Endothelial cell of umbilical vein (primary cell): ENCODE measurements around the gene GSTO2. TPM values are rescaled to one million over a fixed set of nuclear protein-coding genes. Genes with fewer than 3 reads are reported as not detected.

Experiments
- BruUV-seq: library from RNA; stranded (reverse); fragments of 400-500 nt; replicated peaks from 2 replicates; lab custom pipeline; 2021; lab: Mats Ljungman, UMichigan
- CTCF ChIA-PET: fragments of 300-600, 350-600 bp; sonication (Branson Sonifier 250); formaldehyde crosslinking; loops from one replicate; lab custom pipeline; 2021; ENCODE audit warnings: antibody characterized with exemption, inconsistent platforms; lab: Charles Lee
- POLR2A ChIA-PET: fragments of 300-600, 350-600 bp; sonication (Branson Sonifier 250); formaldehyde crosslinking; loops from one replicate; lab custom pipeline; 2021; ENCODE audit warnings: antibody characterized with exemption, inconsistent platforms; lab: Charles Lee
- DNase-seq: peaks from one replicate; pipeline ENCODE4 v3.0.0-alpha.2; 2011; ENCODE audit warnings: low read depth, low spot score
- FAIRE-seq: peaks from 2 replicates; lab custom pipeline; 2011; peaks lifted over from hg19 to GRCh38; lab: Jason Lieb, UNC
- H2AFZ ChIP-seq: 2 replicates; pipeline ENCODE4 v1.6.0; 2012; ENCODE audit warnings: low read depth, low read length, control low read depth, inconsistent platforms
- H3K27ac ChIP-seq: 2 replicates; pipeline ENCODE4 v1.5.1; 2011; ENCODE audit warnings: low read depth, mild to moderate bottlenecking, control low read depth, low read length, moderate library complexity; ENCODE audit not compliant: insufficient read depth
- H3K27me3 ChIP-seq, 2 experiments: 2 replicates each; pipeline versions ENCODE4 v1.6.0 to v1.6.1; 2011; ENCODE audit warnings: low read length in 2 of 2, mixed read lengths in 1 of 2; ENCODE audit not compliant: control insufficient read depth in 2 of 2, insufficient read depth in 2 of 2
- H3K36me3 ChIP-seq, 2 experiments: 2 replicates in 1 of 2; 3 replicates in 1 of 2; pipeline ENCODE4 v1.5.1; 2011; ENCODE audit warnings: low read length in 2 of 2, mild to moderate bottlenecking in 1 of 2, moderate library complexity in 1 of 2; ENCODE audit not compliant: control insufficient read depth in 2 of 2, insufficient read depth in 2 of 2; ENCODE audit errors: extremely low read depth in 1 of 2
- H3K4me1 ChIP-seq: 3 replicates; pipeline ENCODE4 v1.5.1; 2011; ENCODE audit warnings: mild to moderate bottlenecking, low read length; ENCODE audit not compliant: control insufficient read depth, insufficient read depth; ENCODE audit errors: extremely low read depth
- H3K4me2 ChIP-seq: 2 replicates; pipeline ENCODE4 v1.6.1; 2011; ENCODE audit warnings: low read length, control low read depth, mixed read lengths; ENCODE audit not compliant: insufficient read depth
- H3K4me3 ChIP-seq, 3 experiments: fragments of 200-600 bp in 1 of 3; sonication (generic), shearing (Covaris generic) in 1 of 3; replicated peaks in 1 of 3; 2 replicates each; pipeline ENCODE4 v1.5.1; 2011 to 2016; ENCODE audit warnings: control low read depth in 3 of 3, low read length in 3 of 3, mild to moderate bottlenecking in 2 of 3, inconsistent platforms in 1 of 3, low read depth in 1 of 3, moderate library complexity in 1 of 3; ENCODE audit not compliant: insufficient read depth in 1 of 3
- H3K79me2 ChIP-seq: 2 replicates; pipeline ENCODE4 v1.6.0; 2012; ENCODE audit warnings: low read length, inconsistent platforms; ENCODE audit not compliant: control insufficient read depth, insufficient read depth
- H3K9ac ChIP-seq: replicated peaks from 2 replicates; pipeline ENCODE3; 2011; ENCODE audit warnings: low read length, control low read depth; ENCODE audit not compliant: insufficient read depth; ENCODE audit errors: extremely low read depth
- H3K9me1 ChIP-seq: replicated peaks from 3 replicates; pipeline ENCODE4 v1.6.0; 2011; ENCODE audit warnings: mild to moderate bottlenecking, low read length; ENCODE audit not compliant: control insufficient read depth, insufficient read depth; ENCODE audit errors: extremely low read depth
- H3K9me3 ChIP-seq: replicated peaks from 2 replicates; pipeline ENCODE4 v1.5.1; 2012; ENCODE audit warnings: low read length, inconsistent platforms; ENCODE audit not compliant: control insufficient read depth, insufficient read depth
- H4K20me1 ChIP-seq: replicated peaks from 2 replicates; pipeline ENCODE3; 2011; ENCODE audit warnings: mild to moderate bottlenecking, low read length; ENCODE audit not compliant: control insufficient read depth, insufficient read depth; ENCODE audit errors: extremely low read depth
- EZH2 ChIP-seq: IDR thresholded peaks from 2 replicates; pipeline ENCODE4 v1.6.1; 2012; ENCODE audit warnings: borderline replicate concordance, low read depth, mild to moderate bottlenecking, moderate library complexity, low read length, inconsistent platforms; ENCODE audit not compliant: severe bottlenecking
- FOS ChIP-seq: IDR thresholded peaks from 2 replicates; pipeline ENCODE4 v1.6.1; 2011; ENCODE audit warnings: mild to moderate bottlenecking, low read length, moderate library complexity, borderline replicate concordance; ENCODE audit not compliant: insufficient read depth
- GATA2 ChIP-seq: IDR thresholded peaks from 2 replicates; pipeline ENCODE4 v1.7.0; 2011; ENCODE audit warnings: low read depth, mild to moderate bottlenecking, moderate library complexity, mixed read lengths, low read length; ENCODE audit not compliant: insufficient read length, insufficient read depth
- JUN ChIP-seq: IDR thresholded peaks from 2 replicates; pipeline ENCODE4 v1.6.1; 2011; ENCODE audit warnings: borderline replicate concordance, low read depth; ENCODE audit not compliant: insufficient read length, insufficient read depth
- MYC ChIP-seq: IDR thresholded peaks from one replicate; pipeline ENCODE4 v1.6.1; 2011; ENCODE audit warnings: mild to moderate bottlenecking, low read depth, low read length
- POLR2A ChIP-seq: IDR thresholded peaks from 2 replicates; pipeline ENCODE4 v1.6.1; 2012; ENCODE audit warnings: low read depth, mild to moderate bottlenecking, control low read depth, low read length
- POLR2AphosphoS5 ChIP-seq: IDR thresholded peaks from 2 replicates; pipeline ENCODE4 v1.6.1; 2012; ENCODE audit warnings: low read depth, mild to moderate bottlenecking, control low read depth, low read length, moderate library complexity; ENCODE audit not compliant: insufficient read depth
- dilution Hi-C: fragments of 300-500 bp; cut with MboI; formaldehyde crosslinking; loops from one replicate; pipeline ENCODE4 v1.15.0; 2019; ENCODE audit warnings: low sequenced_read_pairs; ENCODE audit not compliant: extremely low pct_ligation_motif_present
- intact Hi-C: fragments of 100-400 bp; cut with micrococcal nuclease; formaldehyde crosslinking; loops from one replicate; pipeline ENCODE4 v1.10.0; 2022
- polyA plus RNA-seq, 4 experiments: library from polyadenylated mRNA; depleted of rRNA in 3 of 4; stranded (reverse) in 3 of 4; unstranded in 1 of 4; fragments of >200 nt; gene quantifications; 2 replicates each; pipeline versions ENCODE4 v1.2.1 to v1.2.3, GENCODE V29; 2011 to 2012; ENCODE audit warnings: missing spikeins in 1 of 4
- total RNA-seq: library from RNA; stranded (reverse); gene quantifications from 2 replicates; pipeline ENCODE4 v1.2.3, GENCODE V29; 2021
- TF ChIP-seq, protein P1 (sequence below): IDR thresholded peaks from 2 replicates; pipeline ENCODE4 v1.6.1; 2011; ENCODE audit not compliant: insufficient read depth, insufficient read length
- TF ChIP-seq, protein P2 (sequence below), 2 donors: IDR thresholded peaks; 1 replicate in 1 of 2; 2 replicates in 1 of 2; pipeline ENCODE4 v1.5.1; 2011; ENCODE audit warnings: low read length in 2 of 2, mild to moderate bottlenecking in 2 of 2, moderate library complexity in 2 of 2, control low read depth in 1 of 2, inconsistent platforms in 1 of 2, low read depth in 1 of 2; ENCODE audit not compliant: insufficient read depth in 1 of 2; ENCODE audit errors: extremely low read depth in 1 of 2

The GSTO2 gene
- total and polyA plus RNA-seq, 2 donors (not counting 3 experiments of a cell fraction or from before 2014, with no cell fraction given): 0.84 to 1.4 TPM

DNA sequence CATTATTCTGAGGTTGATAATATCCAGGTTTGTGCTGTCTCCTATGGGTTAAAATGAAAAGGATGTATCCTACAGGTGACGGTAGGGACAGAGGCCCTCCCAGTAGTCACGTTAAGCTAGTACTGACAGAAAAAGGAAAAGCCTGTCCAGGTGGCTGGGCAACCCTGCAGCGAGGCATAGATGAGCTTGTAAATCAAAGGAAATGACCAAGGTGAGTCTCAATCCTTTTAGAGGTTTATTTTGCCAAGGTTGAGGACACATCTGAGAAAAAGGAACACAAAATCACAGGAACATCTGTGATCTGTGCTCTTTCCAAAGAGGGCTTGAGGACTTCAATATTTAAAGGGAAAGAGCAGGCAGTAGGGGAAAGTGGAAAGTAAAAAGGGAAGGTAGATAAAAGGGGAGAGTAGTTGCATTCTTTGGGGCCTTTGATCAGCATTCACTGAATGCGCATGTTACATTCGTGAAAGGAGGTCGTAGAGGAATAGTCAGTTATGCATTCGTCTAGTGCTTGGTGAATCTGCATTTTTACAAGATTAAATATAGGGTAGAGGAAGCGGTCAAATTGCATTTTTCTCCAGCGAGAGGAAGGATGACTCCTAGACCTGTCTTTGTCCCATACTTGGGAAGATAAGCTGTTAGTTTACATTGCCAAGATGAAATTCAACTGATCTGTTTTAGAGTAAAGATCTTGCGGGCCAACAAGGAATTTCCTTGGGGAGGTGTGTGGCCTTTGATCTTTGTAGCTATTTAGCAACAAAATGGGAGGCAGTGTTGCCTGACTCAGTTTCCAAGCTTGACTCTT is 15.2 kb upstream of the GSTO2 start:
- H3K27me3 ChIP-seq: peaks cover 2% of the 10 kb centered on the region in 2 experiments
- TF ChIP-seq POLR2A: no peak
- TF ChIP-seq GATA2: no peak
- TF ChIP-seq, protein P1, sequence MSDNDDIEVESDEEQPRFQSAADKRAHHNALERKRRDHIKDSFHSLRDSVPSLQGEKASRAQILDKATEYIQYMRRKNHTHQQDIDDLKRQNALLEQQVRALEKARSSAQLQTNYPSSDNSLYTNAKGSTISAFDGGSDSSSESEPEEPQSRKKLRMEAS: no peak
- no peak for TF ChIP-seq JUN
- no peak for TF ChIP-seq POLR2AphosphoS5
- no peak for TF ChIP-seq FOS
- TF ChIP-seq, protein P2, sequence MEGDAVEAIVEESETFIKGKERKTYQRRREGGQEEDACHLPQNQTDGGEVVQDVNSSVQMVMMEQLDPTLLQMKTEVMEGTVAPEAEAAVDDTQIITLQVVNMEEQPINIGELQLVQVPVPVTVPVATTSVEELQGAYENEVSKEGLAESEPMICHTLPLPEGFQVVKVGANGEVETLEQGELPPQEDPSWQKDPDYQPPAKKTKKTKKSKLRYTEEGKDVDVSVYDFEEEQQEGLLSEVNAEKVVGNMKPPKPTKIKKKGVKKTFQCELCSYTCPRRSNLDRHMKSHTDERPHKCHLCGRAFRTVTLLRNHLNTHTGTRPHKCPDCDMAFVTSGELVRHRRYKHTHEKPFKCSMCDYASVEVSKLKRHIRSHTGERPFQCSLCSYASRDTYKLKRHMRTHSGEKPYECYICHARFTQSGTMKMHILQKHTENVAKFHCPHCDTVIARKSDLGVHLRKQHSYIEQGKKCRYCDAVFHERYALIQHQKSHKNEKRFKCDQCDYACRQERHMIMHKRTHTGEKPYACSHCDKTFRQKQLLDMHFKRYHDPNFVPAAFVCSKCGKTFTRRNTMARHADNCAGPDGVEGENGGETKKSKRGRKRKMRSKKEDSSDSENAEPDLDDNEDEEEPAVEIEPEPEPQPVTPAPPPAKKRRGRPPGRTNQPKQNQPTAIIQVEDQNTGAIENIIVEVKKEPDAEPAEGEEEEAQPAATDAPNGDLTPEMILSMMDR (IDR thresholded peaks at IDR 0.05; ENCODE audit: extremely low read depth in 1 of 2, insufficient read depth in 1 of 2, low read depth in 1 of 2, low read length in 2 of 2): no peak
- TF ChIP-seq MYC: no peak
- TF ChIP-seq EZH2: no peak
- dilution Hi-C loops (no loop called here), intact Hi-C loops (loop anchor here (2.0 kb wide), 1 partner anchor 209 kb away; no protein-coding TSS in a partner anchor)
- DNase-seq (no peak), FAIRE-seq (no peak)
- H3K27ac ChIP-seq: peak overlapping the region; percentile 99
- peaks cover 3 to 6% of the 10 kb centered on the region in 2 experiments for H3K36me3 ChIP-seq
- POLR2A ChIA-PET: no interaction called here
- no peaks in the 10 kb centered on the region for H3K9me1 ChIP-seq
- H3K9me3 ChIP-seq: no peaks in the 10 kb centered on the region
- peaks cover 35% of the 10 kb centered on the region for H3K4me1 ChIP-seq
- H3K4me2 ChIP-seq: peak overlapping the region; percentile 99
- peaks cover 44% of the 10 kb centered on the region for H3K79me2 ChIP-seq
- H4K20me1 ChIP-seq: no peaks in the 10 kb centered on the region
- CTCF ChIA-PET: interaction anchor here (0.6 to 3.2 kb wide), 6 partner anchors 11 to 366 kb away, joined by 3 to 28 read pairs (median 4); partner anchors contain the start of gene GSTO2
- BruUV-seq: no TSS peak
- peak overlapping the region in 1 of 3 experiments; percentile 82 for H3K4me3 ChIP-seq
- H3K9ac ChIP-seq: peak overlapping the region; percentile 98
- H2AFZ ChIP-seq: peak overlapping the region; percentile 86
